SK-N-SH (cell line): ENCODE measurements around the gene MEPE. TPM values are rescaled to one million over a fixed set of nuclear protein-coding genes. Genes with fewer than 3 reads are reported as not detected.

Experiments
- CTCF ChIA-PET: fragments of 300-600, 350-600 bp; formaldehyde crosslinking; extraction: SDS; loops from one replicate; lab custom pipeline; 2021; lab: Yijun Ruan, JAX
- POLR2A ChIA-PET: fragments of 350-600 bp; sonication (Branson Sonifier 250); formaldehyde crosslinking; extraction: SDS; loops from one replicate; lab custom pipeline; 2020; ENCODE audit warnings: antibody characterized with exemption, inconsistent platforms; lab: Yijun Ruan, JAX
- DNase-seq: peaks from one replicate; pipeline ENCODE4 v3.0.0; 2012
- H2AFZ ChIP-seq: fragments of 200-600 bp; sonication (generic); 2 replicates; pipeline ENCODE4 v1.8.1; 2016; ENCODE audit warnings: antibody characterized with exemption, mild to moderate bottlenecking, low read depth
- H3F3A ChIP-seq: fragments of 200-600 bp; sonication (generic); replicated peaks from 2 replicates; pipeline ENCODE3; 2016; ENCODE audit warnings: antibody characterized with exemption, mild to moderate bottlenecking; ENCODE audit not compliant: insufficient read depth
- H3K27ac ChIP-seq, 2 experiments: fragments of 200-500 bp in 1 of 2; fragments of 200-600 bp in 1 of 2; sonication (Bioruptor generic) in 1 of 2; sonication (generic), shearing (Covaris generic) in 1 of 2; 2 replicates each; pipeline versions ENCODE4 v1.5.1 to v1.6.1; 2014 to 2016; ENCODE audit warnings: low read depth in 2 of 2, inconsistent platforms in 1 of 2, low read length in 1 of 2, mild to moderate bottlenecking in 1 of 2, mixed read lengths in 1 of 2
- H3K27me3 ChIP-seq: fragments of 200-600 bp; sonication (generic), shearing (Covaris generic); 2 replicates; pipeline ENCODE4 v1.6.1; 2016; ENCODE audit warnings: mixed run types; ENCODE audit not compliant: insufficient read depth
- H3K36me3 ChIP-seq, 2 experiments: fragments of 200-500 bp in 1 of 2; fragments of 200-600 bp in 1 of 2; sonication (Bioruptor generic) in 1 of 2; sonication (generic) in 1 of 2; replicated peaks in 1 of 2; 2 replicates each; pipeline versions ENCODE3 to v1.5.1; 2014 to 2016; ENCODE audit warnings: low read length in 1 of 2, mild to moderate bottlenecking in 1 of 2; ENCODE audit not compliant: insufficient read depth in 2 of 2, control insufficient read depth in 1 of 2
- H3K4me1 ChIP-seq, 2 experiments: fragments of 200-500 bp in 1 of 2; fragments of 200-600 bp in 1 of 2; sonication (Bioruptor generic) in 1 of 2; sonication (generic), shearing (Covaris generic) in 1 of 2; 2 replicates each; pipeline versions ENCODE4 v1.5.1 to v1.6.1; 2014 to 2016; ENCODE audit warnings: low read depth in 1 of 2, low read length in 1 of 2, mixed run types in 1 of 2; ENCODE audit not compliant: insufficient read depth in 2 of 2, control insufficient read depth in 1 of 2
- H3K4me2 ChIP-seq: fragments of 200-600 bp; sonication (generic), shearing (Covaris generic); 2 replicates; pipeline ENCODE4 v1.6.1; 2017; ENCODE audit warnings: mixed run types
- H3K4me3 ChIP-seq, 2 experiments: fragments of 200-500 bp in 1 of 2; fragments of 200-600 bp in 1 of 2; sonication (Bioruptor generic) in 1 of 2; sonication (generic), shearing (Covaris generic) in 1 of 2; 2 replicates each; pipeline versions ENCODE4 v1.5.1 to v1.8.1; 2014 to 2016; ENCODE audit warnings: low read depth in 2 of 2, inconsistent platforms in 1 of 2, low read length in 1 of 2, mild to moderate bottlenecking in 1 of 2, mixed read lengths in 1 of 2, moderate library complexity in 1 of 2
- H3K79me2 ChIP-seq: fragments of 200-600 bp; sonication (generic); 2 replicates; pipeline ENCODE4 v1.8.1; 2017; ENCODE audit warnings: mild to moderate bottlenecking; ENCODE audit not compliant: insufficient read depth
- H3K9ac ChIP-seq: fragments of 200-600 bp; sonication (generic); 2 replicates; pipeline ENCODE4 v1.6.1; 2017; ENCODE audit warnings: mixed run types
- H3K9me2 ChIP-seq: fragments of 200-600 bp; sonication (generic); 2 replicates; pipeline ENCODE4 v1.6.1; 2017; ENCODE audit warnings: mixed run types
- H3K9me3 ChIP-seq: fragments of 200-600 bp; sonication (generic); 2 replicates; pipeline ENCODE4 v1.6.1; 2017; ENCODE audit warnings: mixed run types, mild to moderate bottlenecking, moderate library complexity
- H4K20me1 ChIP-seq: fragments of 200-600 bp; sonication (generic); 2 replicates; pipeline ENCODE4 v1.6.1; 2017; ENCODE audit warnings: mild to moderate bottlenecking, mixed run types; ENCODE audit not compliant: insufficient read depth
- FOSL2 ChIP-seq: IDR thresholded peaks from 2 replicates; pipeline ENCODE4 v1.4.0; 2012; ENCODE audit warnings: low read depth, mild to moderate bottlenecking, moderate library complexity, borderline replicate concordance
- FOXJ3 ChIP-seq: sonication (generic); formaldehyde crosslinking; IDR thresholded peaks from 2 replicates; pipeline ENCODE4 v1.5.1; 2020; ENCODE audit warnings: mild to moderate bottlenecking, missing genetic modification reagents
- GABPA ChIP-seq: IDR thresholded peaks from 2 replicates; pipeline ENCODE4 v1.4.0; 2012; ENCODE audit warnings: low read depth, mild to moderate bottlenecking
- GATA2 ChIP-seq: sonication (generic); formaldehyde crosslinking; IDR thresholded peaks from 2 replicates; pipeline ENCODE4 v1.5.0; 2020; ENCODE audit warnings: mild to moderate bottlenecking, missing genetic modification reagents
- IRF3 ChIP-seq: fragments of 150-350 bp; IDR thresholded peaks from 2 replicates; pipeline ENCODE4 v1.6.1; 2016; ENCODE audit warnings: mild to moderate bottlenecking, low read depth, low read length
- JUND ChIP-seq: IDR thresholded peaks from 2 replicates; pipeline ENCODE4 v1.4.0; 2012
- PBX3 ChIP-seq: IDR thresholded peaks from 2 replicates; pipeline ENCODE4; 2012
- POLR2AphosphoS5 ChIP-seq: IDR thresholded peaks from 2 replicates; pipeline ENCODE4 v1.6.1; 2012; ENCODE audit warnings: low read depth, low read length
- RAD21 ChIP-seq: IDR thresholded peaks from 2 replicates; pipeline ENCODE4 v1.6.1; 2012; ENCODE audit warnings: mild to moderate bottlenecking, low read length
- RCOR1 ChIP-seq: fragments of 150-350 bp; IDR thresholded peaks from 2 replicates; pipeline ENCODE4 v1.6.1; 2017; ENCODE audit warnings: antibody characterized with exemption, low read length
- REST ChIP-seq: IDR thresholded peaks from 2 replicates; pipeline ENCODE4 v1.6.1; 2012; ENCODE audit warnings: mild to moderate bottlenecking, low read depth, low read length, moderate library complexity
- RFX5 ChIP-seq: IDR thresholded peaks from 2 replicates; pipeline ENCODE4 v1.6.1; 2012; ENCODE audit warnings: mild to moderate bottlenecking, improper control_type of control experiment, low read length
- SIN3A ChIP-seq: IDR thresholded peaks from 2 replicates; pipeline ENCODE4 v1.6.1; 2012; ENCODE audit warnings: low read depth, mild to moderate bottlenecking, low read length, moderate library complexity, borderline replicate concordance
- SMC3 ChIP-seq: IDR thresholded peaks from 2 replicates; pipeline ENCODE4 v1.6.1; 2012; ENCODE audit warnings: low read depth, low read length, improper control_type of control experiment
- USF1 ChIP-seq: IDR thresholded peaks from 2 replicates; pipeline ENCODE4 v1.4.0; 2012; ENCODE audit warnings: low read depth, borderline replicate concordance
- USF2 ChIP-seq: fragments of 150-350 bp; IDR thresholded peaks from 2 replicates; pipeline ENCODE4 v1.6.1; 2017; ENCODE audit warnings: antibody characterized with exemption, low read length, low read depth, borderline replicate concordance
- YY1 ChIP-seq: IDR thresholded peaks from 2 replicates; pipeline ENCODE4 v1.4.0; 2012; ENCODE audit warnings: low read depth, mild to moderate bottlenecking
- ZBTB33 ChIP-seq: IDR thresholded peaks from 2 replicates; pipeline ENCODE4 v1.4.0; 2012; ENCODE audit warnings: low read depth, borderline replicate concordance
- WGBS: methylation state at CpG from one replicate; pipeline ENCODE4 v1.1.6; 2017; ENCODE audit warnings: low lambda C conversion rate; 5-methylcytosine and 5-hydroxymethylcytosine counted together
- polyA plus RNA-seq, 3 experiments: library from polyadenylated mRNA; depleted of rRNA; stranded (reverse); fragments of >200 nt; gene quantifications; 2 replicates each; pipeline ENCODE4 v1.2.3, GENCODE V29; 2012

MEPE gene
- polyA plus RNA-seq, 1 of the 3 experiments (the other 2 are of a cell fraction), result not detected

- 92% methylated on average over 7 of the region's 8 CpGs for WGBS
- no peak overlapping the region for H3K9ac ChIP-seq
- no peak for DNase-seq
- H3K4me3 ChIP-seq, result no peak overlapping the region
- ChIA-PET CTCF (interaction anchor here (1.2 to 9.4 kb wide), 3 partner anchors 120 to 356 kb away, joined by 4 to 182 read pairs (median 8); partner anchors contain the start of gene SPP1), POLR2A (no interaction called here)
- no peaks in the 10 kb centered on the region for H3F3A ChIP-seq
- H3K4me2 ChIP-seq, result no peak overlapping the region
- H3K9me3 ChIP-seq, result no peaks in the 10 kb centered on the region
- TF ChIP-seq USF2 (no peak), RFX5 (no peak), SMC3 (no peak), GABPA (no peak), PBX3 (no peak), IRF3 (no peak), YY1 (no peak), RCOR1 (no peak), JUND (no peak), POLR2AphosphoS5 (no peak)
- H3K79me2 ChIP-seq, result no peaks in the 10 kb centered on the region
- H4K20me1 ChIP-seq, result no peaks in the 10 kb centered on the region
- H3K36me3 ChIP-seq, result no peaks in the 10 kb centered on the region
- H3K27me3 ChIP-seq, result no peaks in the 10 kb centered on the region
- H3K9me2 ChIP-seq, result no peaks in the 10 kb centered on the region
- no peak overlapping the region for H3K27ac ChIP-seq
- no peaks in the 10 kb centered on the region for H3K4me1 ChIP-seq
- no peak overlapping the region for H2AFZ ChIP-seq
Measured at GRCh38 chr4:87855559-87855958, 22.8 kb downstream of the MEPE start.

GRCh38 chr4:87856816-87857215, 24.0 kb downstream of the MEPE start:
- POLR2A ChIA-PET, result no interaction called here
- no peaks in the 10 kb centered on the region for H3K27me3 ChIP-seq
- no peaks in the 10 kb centered on the region for H3K79me2 ChIP-seq
- no peak overlapping the region for H3K4me2 ChIP-seq
- no peaks in the 10 kb centered on the region for H3K36me3 ChIP-seq
- H4K20me1 ChIP-seq, result no peaks in the 10 kb centered on the region
- no peaks in the 10 kb centered on the region for H3K4me1 ChIP-seq
- no peak overlapping the region for H2AFZ ChIP-seq
- DNase-seq, result no peak
- H3F3A ChIP-seq, result no peaks in the 10 kb centered on the region
- CTCF ChIA-PET, result interaction anchor here (1.4 to 1.7 kb wide), 4 partner anchors 8 to 355 kb away, joined by 3 to 10 read pairs (median 8); no protein-coding TSS in a partner anchor
- WGBS, result 11% methylated on average over 1 of the region's 1 CpG
- H3K9ac ChIP-seq, result no peak overlapping the region
- no peak overlapping the region for H3K27ac ChIP-seq
- no peaks in the 10 kb centered on the region for H3K9me2 ChIP-seq
- H3K4me3 ChIP-seq, result no peak overlapping the region
- H3K9me3 ChIP-seq, result no peaks in the 10 kb centered on the region
- no peak for TF ChIP-seq FOSL2
- no peak for TF ChIP-seq USF1
- TF ChIP-seq POLR2AphosphoS5, result no peak
- no peak for TF ChIP-seq RAD21
- TF ChIP-seq ZBTB33, result no peak
- TF ChIP-seq REST, result no peak
- TF ChIP-seq GATA2 (CRISPR knock-in tag), result no peak
- no peak for TF ChIP-seq FOXJ3 (CRISPR knock-in tag)
- TF ChIP-seq SMC3, result no peak
- no peak for TF ChIP-seq SIN3A
